Ishikawa (cell line): Measurements from ENCODE around the gene LPP.

Source experiments
- CEBPB ChIP-seq: IDR thresholded peaks from 2 replicates; pipeline ENCODE4 v1.6.1; 2012
- CREB1 ChIP-seq: IDR thresholded peaks from 2 replicates; pipeline ENCODE4 v1.6.1; 2012; ENCODE audit warnings: low read depth
- EGR1 ChIP-seq: IDR thresholded peaks from 2 replicates; pipeline ENCODE4 v1.6.1; 2012
- EP300 ChIP-seq: IDR thresholded peaks from 2 replicates; pipeline ENCODE4 v1.6.1; 2012; ENCODE audit warnings: borderline replicate concordance
- FOXM1 ChIP-seq: IDR thresholded peaks from 2 replicates; pipeline ENCODE4 v1.6.1; 2012; ENCODE audit warnings: low read depth, borderline replicate concordance
- NFIC ChIP-seq: IDR thresholded peaks from 2 replicates; pipeline ENCODE4 v1.6.1; 2012
- RAD21 ChIP-seq: IDR thresholded peaks from 2 replicates; pipeline ENCODE4 v1.6.1; 2012; ENCODE audit warnings: low read depth
- TAF1 ChIP-seq: IDR thresholded peaks from 2 replicates; pipeline ENCODE4 v1.6.1; 2012; ENCODE audit warnings: low read depth, mild to moderate bottlenecking
- TCF12 ChIP-seq: IDR thresholded peaks from 2 replicates; pipeline ENCODE4 v1.6.1; 2012; ENCODE audit warnings: low read depth
- TEAD4 ChIP-seq: IDR thresholded peaks from 2 replicates; pipeline ENCODE4 v1.6.1; 2012
- YY1 ChIP-seq: IDR thresholded peaks from 2 replicates; pipeline ENCODE4 v1.6.1; 2012; ENCODE audit warnings: low read depth
- ZBTB7A ChIP-seq: IDR thresholded peaks from 2 replicates; pipeline ENCODE4 v1.6.1; 2012; ENCODE audit warnings: low read depth
- TF ChIP-seq, protein P1 (sequence below): IDR thresholded peaks from 2 replicates; pipeline ENCODE4 v1.6.1; 2012
- TF ChIP-seq, protein P2 (sequence below): IDR thresholded peaks from 2 replicates; pipeline ENCODE4 v1.6.1; 2012
- TF ChIP-seq, protein P3 (sequence below): IDR thresholded peaks from 2 replicates; pipeline ENCODE4 v1.6.1; 2012; ENCODE audit warnings: low read depth, mild to moderate bottlenecking

Gene LPP

DNA sequence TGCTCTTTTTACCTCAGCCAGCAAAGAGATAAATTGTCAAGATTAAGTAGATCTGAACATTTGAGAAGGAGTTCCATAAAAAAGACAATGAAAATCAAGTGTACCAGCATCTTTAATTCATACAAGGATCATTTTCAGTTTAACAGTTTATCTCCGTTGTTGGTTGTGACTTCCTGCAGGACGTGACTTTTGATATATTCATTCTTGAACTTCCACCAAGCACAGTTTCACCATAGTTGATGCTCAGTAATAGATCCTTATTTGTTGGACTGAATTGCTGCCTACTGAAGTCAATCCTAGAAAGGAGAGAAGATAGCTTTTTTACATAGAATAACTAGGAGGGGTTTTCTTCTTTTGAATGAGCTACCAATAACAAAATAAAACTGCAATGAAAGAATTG lies 408.2 kb downstream of the LPP start:
- no peak for TF ChIP-seq RAD21
- TF ChIP-seq, protein P1, sequence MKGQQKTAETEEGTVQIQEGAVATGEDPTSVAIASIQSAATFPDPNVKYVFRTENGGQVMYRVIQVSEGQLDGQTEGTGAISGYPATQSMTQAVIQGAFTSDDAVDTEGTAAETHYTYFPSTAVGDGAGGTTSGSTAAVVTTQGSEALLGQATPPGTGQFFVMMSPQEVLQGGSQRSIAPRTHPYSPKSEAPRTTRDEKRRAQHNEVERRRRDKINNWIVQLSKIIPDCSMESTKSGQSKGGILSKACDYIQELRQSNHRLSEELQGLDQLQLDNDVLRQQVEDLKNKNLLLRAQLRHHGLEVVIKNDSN: no peak
- TF ChIP-seq, protein P2, sequence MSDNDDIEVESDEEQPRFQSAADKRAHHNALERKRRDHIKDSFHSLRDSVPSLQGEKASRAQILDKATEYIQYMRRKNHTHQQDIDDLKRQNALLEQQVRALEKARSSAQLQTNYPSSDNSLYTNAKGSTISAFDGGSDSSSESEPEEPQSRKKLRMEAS: no peak
- TF ChIP-seq ZBTB7A: no peak
- TF ChIP-seq, protein P3, sequence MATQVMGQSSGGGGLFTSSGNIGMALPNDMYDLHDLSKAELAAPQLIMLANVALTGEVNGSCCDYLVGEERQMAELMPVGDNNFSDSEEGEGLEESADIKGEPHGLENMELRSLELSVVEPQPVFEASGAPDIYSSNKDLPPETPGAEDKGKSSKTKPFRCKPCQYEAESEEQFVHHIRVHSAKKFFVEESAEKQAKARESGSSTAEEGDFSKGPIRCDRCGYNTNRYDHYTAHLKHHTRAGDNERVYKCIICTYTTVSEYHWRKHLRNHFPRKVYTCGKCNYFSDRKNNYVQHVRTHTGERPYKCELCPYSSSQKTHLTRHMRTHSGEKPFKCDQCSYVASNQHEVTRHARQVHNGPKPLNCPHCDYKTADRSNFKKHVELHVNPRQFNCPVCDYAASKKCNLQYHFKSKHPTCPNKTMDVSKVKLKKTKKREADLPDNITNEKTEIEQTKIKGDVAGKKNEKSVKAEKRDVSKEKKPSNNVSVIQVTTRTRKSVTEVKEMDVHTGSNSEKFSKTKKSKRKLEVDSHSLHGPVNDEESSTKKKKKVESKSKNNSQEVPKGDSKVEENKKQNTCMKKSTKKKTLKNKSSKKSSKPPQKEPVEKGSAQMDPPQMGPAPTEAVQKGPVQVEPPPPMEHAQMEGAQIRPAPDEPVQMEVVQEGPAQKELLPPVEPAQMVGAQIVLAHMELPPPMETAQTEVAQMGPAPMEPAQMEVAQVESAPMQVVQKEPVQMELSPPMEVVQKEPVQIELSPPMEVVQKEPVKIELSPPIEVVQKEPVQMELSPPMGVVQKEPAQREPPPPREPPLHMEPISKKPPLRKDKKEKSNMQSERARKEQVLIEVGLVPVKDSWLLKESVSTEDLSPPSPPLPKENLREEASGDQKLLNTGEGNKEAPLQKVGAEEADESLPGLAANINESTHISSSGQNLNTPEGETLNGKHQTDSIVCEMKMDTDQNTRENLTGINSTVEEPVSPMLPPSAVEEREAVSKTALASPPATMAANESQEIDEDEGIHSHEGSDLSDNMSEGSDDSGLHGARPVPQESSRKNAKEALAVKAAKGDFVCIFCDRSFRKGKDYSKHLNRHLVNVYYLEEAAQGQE: no peak
- TF ChIP-seq FOXM1: no peak
- no peak for TF ChIP-seq CEBPB
- no peak for TF ChIP-seq TEAD4
- TF ChIP-seq TAF1: no peak
- TF ChIP-seq EP300: no peak
- no peak for TF ChIP-seq YY1
- TF ChIP-seq EGR1: no peak
- no peak for TF ChIP-seq TCF12
- TF ChIP-seq NFIC: no peak
- TF ChIP-seq CREB1: no peak

DNA sequence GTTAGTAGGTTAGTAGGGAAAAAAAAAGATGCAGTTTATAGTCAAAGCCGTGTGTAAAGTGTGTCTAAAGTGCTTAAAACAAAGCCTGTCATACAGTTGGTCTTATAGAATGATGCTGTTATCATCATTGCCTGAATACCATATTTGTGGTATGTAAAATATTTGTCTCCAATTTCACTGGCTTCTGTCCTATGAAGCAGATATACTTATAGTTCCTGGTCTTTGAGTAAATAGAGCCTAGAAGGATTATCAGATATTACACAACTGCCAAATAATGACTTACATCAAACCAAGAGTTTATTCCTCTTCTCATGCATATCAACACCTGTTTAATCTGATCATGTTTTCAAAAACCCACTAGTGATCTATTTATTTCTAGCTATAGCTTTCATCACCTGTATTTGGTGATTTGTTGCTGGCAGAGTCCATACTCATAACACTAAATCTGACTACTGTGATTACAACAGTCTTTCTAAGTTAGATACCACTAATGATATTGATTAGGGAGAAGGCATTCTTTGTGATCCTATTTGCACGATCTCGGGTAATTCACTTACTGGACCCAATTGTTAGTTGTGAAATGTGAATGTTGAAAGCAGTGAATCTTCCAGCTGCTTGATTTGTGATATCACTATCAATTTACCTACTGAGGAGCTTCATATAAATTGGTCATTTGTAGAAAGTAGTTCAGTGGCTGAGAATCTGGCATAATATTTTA lies 413.7 kb downstream of the LPP start:
- TF ChIP-seq RAD21: no peak
- TF ChIP-seq TEAD4: no peak
- TF ChIP-seq, protein P2: no peak
- no peak for TF ChIP-seq ZBTB7A
- no peak for TF ChIP-seq TAF1
- no peak for TF ChIP-seq CEBPB
- TF ChIP-seq, protein P3: no peak
- no peak for TF ChIP-seq EP300

DNA sequence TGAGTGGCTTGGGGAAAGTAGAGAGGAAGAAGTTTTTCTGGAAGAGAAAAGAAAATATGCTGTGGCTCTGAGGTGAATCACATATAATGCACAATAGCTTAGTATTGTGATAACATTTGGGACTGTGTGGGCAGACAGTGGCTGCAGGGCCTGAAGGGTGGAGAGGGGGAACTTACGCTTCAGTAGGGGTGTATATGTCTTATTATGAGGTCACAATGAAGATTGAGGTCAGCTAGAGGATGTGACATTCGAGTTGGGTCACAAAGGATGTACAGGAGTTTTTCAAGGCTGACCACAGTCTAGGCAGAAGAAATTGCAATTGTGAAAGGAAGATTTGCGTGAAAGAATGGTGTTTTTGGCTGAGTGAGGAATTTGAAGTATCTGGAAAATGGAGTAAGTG lies 414.8 kb downstream of the LPP start:
- no peak for TF ChIP-seq EGR1
- no peak for TF ChIP-seq FOXM1
- TF ChIP-seq CEBPB: no peak
- no peak for TF ChIP-seq TAF1
- TF ChIP-seq, protein P1: no peak
- no peak for TF ChIP-seq EP300
- TF ChIP-seq TCF12: no peak
- TF ChIP-seq RAD21: no peak
- TF ChIP-seq TEAD4: no peak
- TF ChIP-seq CREB1: no peak
- TF ChIP-seq, protein P3: no peak
- TF ChIP-seq, protein P2: no peak
- TF ChIP-seq NFIC: no peak
- TF ChIP-seq ZBTB7A: no peak

DNA sequence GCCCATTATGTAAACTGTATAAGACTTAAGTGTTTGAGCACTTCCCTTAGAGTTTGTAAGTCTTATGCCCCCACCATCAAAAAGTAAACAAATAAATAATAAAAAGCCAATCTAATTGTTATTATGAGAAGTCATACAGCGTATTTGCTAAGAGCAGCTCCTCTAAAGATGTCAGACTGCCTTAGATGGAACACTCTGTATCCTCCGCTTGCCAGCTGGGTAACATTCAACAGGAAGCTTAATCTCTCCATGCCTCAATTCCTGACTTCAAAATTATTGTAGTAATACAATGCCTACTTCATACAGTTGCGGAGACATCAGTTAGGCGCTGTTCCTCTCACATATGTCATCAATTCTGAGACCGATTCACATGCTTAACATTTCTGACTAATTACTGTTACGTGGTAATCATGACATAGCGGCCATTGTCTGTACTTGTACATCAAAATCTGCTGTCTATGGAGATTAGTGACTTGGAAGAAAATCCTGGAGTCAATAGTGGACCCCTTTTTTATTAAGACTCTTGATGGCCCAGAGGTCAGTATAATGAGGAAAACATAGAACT lies 417.7 kb downstream of the LPP start:
- TF ChIP-seq EGR1: no peak
- TF ChIP-seq TCF12: no peak
- no peak for TF ChIP-seq CEBPB
- TF ChIP-seq EP300: no peak
- TF ChIP-seq FOXM1: no peak
- TF ChIP-seq, protein P3: no peak
- TF ChIP-seq RAD21: no peak
- TF ChIP-seq, protein P1: no peak
- no peak for TF ChIP-seq TAF1
- no peak for TF ChIP-seq NFIC
- no peak for TF ChIP-seq ZBTB7A
